B cell (primary cell): ENCODE results near the gene MAPKAPK3. TPM values are rescaled to one million over a fixed set of nuclear protein-coding genes. Genes with fewer than 3 reads are reported as not detected.
A peak's percentile ranks its signal among the peaks of the same experiment; 100 is the strongest.

Experiments
- ATAC-seq: fragments of 200-7000 bp; cut with Tn5 transposase; one replicate; pipeline ENCODE4 v1.10.0; 2021; ENCODE audit warnings: low read depth, mild to moderate bottlenecking, moderate number of reproducible peaks, moderate library complexity
- CTCF ChIA-PET: fragments of 350-600 bp; sonication (Branson Sonifier 250); formaldehyde crosslinking; loops from one replicate; lab custom pipeline; 2021; ENCODE audit warnings: antibody characterized with exemption, inconsistent platforms; lab: Charles Lee
- POLR2A ChIA-PET: fragments of 350-600 bp; sonication (Branson Sonifier 250); formaldehyde crosslinking; loops from one replicate; lab custom pipeline; 2021; ENCODE audit warnings: antibody characterized with exemption; lab: Charles Lee
- DNase-seq: peaks from one replicate; pipeline ENCODE4 v3.0.0; 2013
- H2AFZ ChIP-seq: 2 replicates; pipeline ENCODE4 v1.6.1; 2012; ENCODE audit warnings: mild to moderate bottlenecking, low read depth, low read length; ENCODE audit not compliant: insufficient read depth, poor library complexity, severe bottlenecking
- H3K27ac ChIP-seq, 2 donors: 1 replicate in 1 of 2; 2 replicates in 1 of 2; pipeline ENCODE4 v1.5.1; 2012 to 2013; ENCODE audit warnings: low read length in 2 of 2, mild to moderate bottlenecking in 2 of 2, moderate library complexity in 1 of 2
- H3K27me3 ChIP-seq, 4 experiments: fragments of 200-600 bp in 1 of 4; sonication (generic) in 1 of 4; replicated peaks in 1 of 4; 1 replicate in 2 of 4; 2 replicates in 2 of 4; pipeline versions ENCODE4 v1.6.1 to v1.7.0; 2013 to 2016; ENCODE audit warnings: low read length in 3 of 4, mild to moderate bottlenecking in 2 of 4, mixed read lengths in 1 of 4, moderate library complexity in 1 of 4; ENCODE audit not compliant: insufficient read depth in 4 of 4, control insufficient read depth in 3 of 4; ENCODE audit errors: control extremely low read depth in 1 of 4
- H3K36me3 ChIP-seq, 2 experiments: replicated peaks in 1 of 2; 1 replicate in 1 of 2; 2 replicates in 1 of 2; pipeline versions ENCODE4 v1.6.1 to v1.7.1; 2013; ENCODE audit warnings: low read length in 1 of 2; ENCODE audit not compliant: insufficient read depth in 2 of 2, control insufficient read depth in 1 of 2; ENCODE audit errors: control extremely low read depth in 1 of 2, extremely low read depth in 1 of 2
- H3K4me1 ChIP-seq, 2 donors: fragments of 200-600 bp in 1 of 2; sonication (generic) in 1 of 2; 1 replicate in 1 of 2; 2 replicates in 1 of 2; pipeline versions ENCODE4 v1.5.1 to v1.6.1; 2013 to 2017; ENCODE audit warnings: low read length in 2 of 2; ENCODE audit not compliant: control insufficient read depth in 2 of 2, insufficient read depth in 2 of 2
- H3K4me2 ChIP-seq: replicated peaks from 2 replicates; pipeline ENCODE3; 2012; ENCODE audit warnings: mild to moderate bottlenecking, low read depth, low read length; ENCODE audit not compliant: poor library complexity, severe bottlenecking
- H3K4me3 ChIP-seq, 5 experiments: fragments of 200-600 bp in 1 of 5; sonication (generic) in 1 of 5; 1 replicate in 3 of 5; 2 replicates in 2 of 5; pipeline versions ENCODE4 v1.5.1 to v1.7.0; 2011 to 2016; ENCODE audit warnings: low read length in 4 of 5, mild to moderate bottlenecking in 4 of 5, low read depth in 2 of 5, control low read depth in 1 of 5, moderate library complexity in 1 of 5; ENCODE audit not compliant: insufficient read depth in 1 of 5; ENCODE audit errors: control extremely low read depth in 1 of 5, extremely low read depth in 1 of 5
- H3K79me2 ChIP-seq: fragments of 200-600 bp; sonication (generic); one replicate; pipeline ENCODE4 v1.6.0; 2016; ENCODE audit warnings: low read length; ENCODE audit not compliant: control insufficient read depth, insufficient read depth
- H3K9ac ChIP-seq: fragments of 200-600 bp; sonication (generic); 2 replicates; pipeline ENCODE4 v1.6.1; 2017; ENCODE audit warnings: mild to moderate bottlenecking, low read length, moderate library complexity
- H3K9me3 ChIP-seq, 3 donors: one replicate each; pipeline versions ENCODE4 v1.6.1 to v1.7.1; 2013; ENCODE audit warnings: low read length in 2 of 3; ENCODE audit not compliant: control insufficient read depth in 2 of 3, insufficient read depth in 1 of 3; ENCODE audit errors: control extremely low read depth in 1 of 3
- H4K20me1 ChIP-seq: 2 replicates; pipeline ENCODE4 v1.6.0; 2012; ENCODE audit warnings: mild to moderate bottlenecking, low read length; ENCODE audit not compliant: insufficient read depth, control insufficient read depth, poor library complexity, severe bottlenecking
- H3K27ac Mint-ChIP-seq: one replicate; pipeline ENCODE4 v1.8.0; 2021; ENCODE audit warnings: mixed read lengths
- H3K27me3 Mint-ChIP-seq: one replicate; pipeline ENCODE4 v1.8.0; 2021; ENCODE audit warnings: mixed read lengths
- H3K4me1 Mint-ChIP-seq: one replicate; pipeline ENCODE4 v1.8.0; 2021; ENCODE audit warnings: mixed read lengths
- H3K4me3 Mint-ChIP-seq: one replicate; pipeline ENCODE4 v1.8.0; 2021; ENCODE audit warnings: mixed read lengths
- H3K9me3 Mint-ChIP-seq: one replicate; pipeline ENCODE4 v1.8.0; 2022; ENCODE audit warnings: mixed read lengths; ENCODE audit not compliant: insufficient read depth
- CTCF ChIP-seq: fragments of 200-600 bp; IDR thresholded peaks from one replicate; pipeline ENCODE4 v1.8.0; 2022; ENCODE audit warnings: antibody characterized with exemption, mild to moderate bottlenecking
- EZH2 ChIP-seq: IDR thresholded peaks from 2 replicates; pipeline ENCODE4 v1.6.1; 2012; ENCODE audit warnings: borderline replicate concordance, low read depth, mild to moderate bottlenecking, moderate library complexity, low read length; ENCODE audit not compliant: insufficient read depth, poor library complexity, severe bottlenecking
- WGBS: methylation state at CpG from one replicate; pipeline ENCODE4 v1.1.5; 2013; ENCODE audit warnings: missing lambda C conversion rate; ENCODE audit not compliant: insufficient coverage; 5-methylcytosine and 5-hydroxymethylcytosine counted together
- intact Hi-C: fragments of 100-400 bp; cut with micrococcal nuclease; formaldehyde crosslinking; loops from one replicate; pipeline ENCODE4 v1.10.0; 2022
- polyA plus RNA-seq: library from polyadenylated mRNA; depleted of rRNA; stranded (reverse); fragments of >200 nt; gene quantifications from 2 replicates; pipeline ENCODE4 v1.2.3, GENCODE V29; 2012
- total RNA-seq, 2 donors: library from RNA; stranded (reverse); fragments of 120-200 nt in 1 of 2; gene quantifications; 1 replicate in 1 of 2; 2 replicates in 1 of 2; pipeline versions ENCODE4 v1.2.3 to v1.2.4, GENCODE V29; 2013 to 2022

MAPKAPK3 gene
- total and polyA plus RNA-seq, 2 donors (not counting 1 experiment from before 2014, with no cell fraction given) = 17.8 to 18.8 TPM

- peaks cover 48% of the 10 kb centered on the region for H3K79me2 ChIP-seq
- ChIA-PET CTCF (interaction anchor here (0.7 to 1.5 kb wide), 5 partner anchors 13 to 90 kb away, joined by 3 to 5 read pairs (median 3); no protein-coding TSS in a partner anchor), POLR2A (interaction anchor here (1.0 kb wide), 1 partner anchor 15 kb away, joined by 3 read pairs; no protein-coding TSS in a partner anchor)
- no peaks in the 10 kb centered on the region for H3K9me3 ChIP-seq
- H3K9ac ChIP-seq = no peak overlapping the region
- intact Hi-C loops = no loop called here
- Mint-ChIP-seq H3K4me3 (no peak overlapping the region), H3K4me1 (peaks cover 40% of the 10 kb centered on the region), H3K27ac (peak overlapping the region; percentile 47), H3K27me3 (no peaks in the 10 kb centered on the region), H3K9me3 (no peaks in the 10 kb centered on the region)
- no peaks in the 10 kb centered on the region for H3K36me3 ChIP-seq
- WGBS = 13% methylated on average over 5 of the region's 5 CpGs
- no peak for DNase-seq
- H3K27ac ChIP-seq = no peak overlapping the region
- H2AFZ ChIP-seq = no peak overlapping the region
- TF ChIP-seq EZH2 (no peak), CTCF (no peak)
- H3K27me3 ChIP-seq = no peaks in the 10 kb centered on the region
- peaks cover 32% of the 10 kb centered on the region for H4K20me1 ChIP-seq
- no peak for ATAC-seq
- peaks cover 0 to 20% of the 10 kb centered on the region in 2 donors for H3K4me1 ChIP-seq
- no peak overlapping the region for H3K4me3 ChIP-seq
- no peak overlapping the region for H3K4me2 ChIP-seq
These were observed 15.5 kb downstream of the MAPKAPK3 start for GRCh38 chr3:50632450-50632849.

DNA sequence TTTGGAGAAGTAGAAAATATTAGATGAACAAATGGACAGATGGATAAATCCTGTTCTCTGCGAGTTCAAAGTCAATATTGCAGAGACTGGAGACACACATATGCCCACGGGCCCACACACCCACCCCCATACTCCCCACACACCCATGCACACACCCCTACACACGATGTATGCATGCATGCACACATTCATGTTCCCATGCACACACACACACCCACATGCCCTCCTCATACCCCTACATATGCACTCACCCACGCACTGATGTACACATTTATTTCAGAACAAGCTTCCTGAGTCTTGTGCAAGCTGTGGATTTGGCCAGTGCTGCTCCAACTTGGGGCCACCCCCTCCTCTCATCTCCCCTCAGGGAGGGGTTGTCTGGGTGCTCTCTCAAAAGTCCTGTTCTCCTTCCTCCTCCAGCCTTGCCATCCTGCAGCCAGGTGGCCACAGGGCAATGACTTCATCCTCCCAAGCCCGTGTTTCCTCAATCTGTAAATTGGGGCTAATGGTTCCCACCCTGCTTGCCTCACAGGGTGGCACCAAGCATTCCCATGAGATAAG lies 16.4 kb downstream of the MAPKAPK3 start:
- Histone ChIP-seq H4K20me1 (peaks cover 25% of the 10 kb centered on the region), H3K4me2 (no peak overlapping the region), H3K27ac (no peak overlapping the region), H3K79me2 (peaks cover 44% of the 10 kb centered on the region), H3K4me1 (peaks cover 0 to 20% of the 10 kb centered on the region in 2 donors), H3K36me3 (no peaks in the 10 kb centered on the region), H3K4me3 (no peak overlapping the region), H3K9ac (no peak overlapping the region), H2AFZ (no peak overlapping the region), H3K27me3 (no peaks in the 10 kb centered on the region), H3K9me3 (no peaks in the 10 kb centered on the region)
- intact Hi-C loops = no loop called here
- Mint-ChIP-seq H3K4me3 (no peak overlapping the region), H3K4me1 (peaks cover 40% of the 10 kb centered on the region), H3K27me3 (no peaks in the 10 kb centered on the region), H3K9me3 (no peaks in the 10 kb centered on the region), H3K27ac (no peak overlapping the region)
- WGBS = 72% methylated on average over 3 of the region's 5 CpGs
- no peak for DNase-seq
- TF ChIP-seq EZH2 (no peak), CTCF (no peak)
- ATAC-seq = no peak
- CTCF ChIA-PET = interaction anchor here (1.2 to 1.3 kb wide), 2 partner anchors 17 to 19 kb away, joined by 3 to 4 read pairs; no protein-coding TSS in a partner anchor
- POLR2A ChIA-PET = no interaction called here
